ENCODE results near the gene SHROOM1. TPM values are rescaled to one million over a fixed set of nuclear protein-coding genes. Genes with fewer than 3 reads are reported as not detected.
A peak's percentile ranks its signal among the peaks of the same experiment; 100 is the strongest.

Gene SHROOM1
- total and polyA plus RNA-seq, 9 of the 15 experiments (the other 6 are each of a cell fraction or from before 2014, with no cell fraction given) = 0.44 to 26.5 (median 11.9) TPM

DNA sequence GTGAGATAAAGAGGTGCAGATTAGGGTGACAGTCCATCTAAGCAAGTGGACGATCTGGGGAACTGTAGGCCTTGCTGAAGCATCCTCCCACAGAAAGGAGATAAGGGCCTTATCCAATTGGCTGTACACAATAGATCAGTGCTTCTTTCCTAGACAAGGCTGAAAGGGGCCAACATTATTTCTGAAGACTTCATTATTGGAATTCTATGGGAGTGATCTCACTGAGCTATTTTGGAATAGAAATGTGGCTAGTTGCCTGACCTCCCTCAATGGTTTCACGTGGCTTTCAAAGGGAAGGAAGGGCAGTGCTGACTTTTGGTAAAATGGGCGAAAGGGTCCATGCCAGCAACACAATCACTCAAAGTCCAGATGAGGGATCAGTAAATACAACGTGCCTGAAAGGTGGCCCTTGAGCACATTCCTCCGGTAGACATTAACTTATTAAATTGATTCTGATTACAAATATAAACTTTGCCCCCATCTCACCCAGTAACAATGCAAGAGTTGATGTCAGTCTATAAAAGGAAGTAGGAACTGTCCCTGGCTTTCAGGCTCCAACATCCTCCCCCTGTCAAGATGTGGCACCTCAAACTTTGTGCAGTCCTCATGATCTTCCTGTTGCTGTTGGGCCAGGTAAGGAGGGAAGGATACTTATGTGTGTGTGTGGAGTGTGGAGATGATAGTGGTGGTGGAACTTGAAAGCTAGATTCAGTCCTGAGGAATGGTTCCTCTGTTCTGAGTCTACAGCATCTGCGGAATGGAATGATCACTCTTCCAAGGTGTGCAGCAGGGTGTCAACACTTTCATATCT lies 42.9 kb upstream of the SHROOM1 start, which contains the start of gene LEAP2 (continued):
- TF ChIP-seq ZNF518B (CRISPR knock-in tag; IDR thresholded peaks at IDR 0.05) (no peak), GATA2 (CRISPR knock-in tag; IDR thresholded peaks at IDR 0.05) (peak; percentile 73), RBM22 (IDR thresholded peaks at IDR 0.05; ENCODE audit: low read depth, low read length, poor library complexity, severe bottlenecking) (peak; percentile 31), ZNF212 (CRISPR knock-in tag; IDR thresholded peaks at IDR 0.05) (no peak), NR2C1 (IDR thresholded peaks at IDR 0.05) (no peak), NR2C1 (tag; IDR thresholded peaks at IDR 0.05) (no peak), ETS2 (tag; IDR thresholded peaks at IDR 0.05; ENCODE audit: borderline replicate concordance, poor library complexity, severe bottlenecking) (no peak), SIN3B (IDR thresholded peaks at IDR 0.05; ENCODE audit: low read depth) (no peak), NFIC (IDR thresholded peaks at IDR 0.05) (no peak), PCBP2 (IDR thresholded peaks at IDR 0.05; ENCODE audit: low read depth, low read length, poor library complexity, severe bottlenecking) (no peak), RCOR1 (IDR thresholded peaks at IDR 0.05; ENCODE audit: borderline replicate concordance in 1 of 2, low read depth in 2 of 2, low read length in 2 of 2) (peak in 1 of 2 experiments; percentile 91; a peak in 2 of 4 replicates), POLR2B (IDR thresholded peaks at IDR 0.05; ENCODE audit: low read depth, partially characterized antibody) (peak; percentile 37), EHMT2 (IDR thresholded peaks at IDR 0.05) (no peak), HDGF (IDR thresholded peaks at IDR 0.05) (no peak), LARP7 (IDR thresholded peaks at IDR 0.05) (no peak), ZNF263 (CRISPR knock-in tag; IDR thresholded peaks at IDR 0.05; ENCODE audit: borderline replicate concordance) (no peak), ZNF668 (CRISPR knock-in tag; IDR thresholded peaks at IDR 0.05) (no peak), ZBTB17 (CRISPR knock-in tag; IDR thresholded peaks at IDR 0.05) (no peak), RNF2 (IDR thresholded peaks at IDR 0.05) (no peak), SOX6 (IDR thresholded peaks at IDR 0.05) (peak; percentile 66), ARID1B (IDR thresholded peaks at IDR 0.05) (peak; percentile 22; the same call in 1 of the 2 replicates), TCF3 (CRISPR knock-in tag; IDR thresholded peaks at IDR 0.05) (peak; percentile 61), CREB5 (CRISPR knock-in tag; IDR thresholded peaks at IDR 0.05) (no peak), EP300 (IDR thresholded peaks at IDR 0.05; ENCODE audit: low read length) (no peak)
- TF ChIP-seq, protein P1, sequence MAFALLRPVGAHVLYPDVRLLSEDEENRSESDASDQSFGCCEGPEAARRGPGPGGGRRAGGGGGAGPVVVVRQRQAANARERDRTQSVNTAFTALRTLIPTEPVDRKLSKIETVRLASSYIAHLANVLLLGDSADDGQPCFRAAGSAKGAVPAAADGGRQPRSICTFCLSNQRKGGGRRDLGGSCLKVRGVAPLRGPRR (CRISPR knock-in tag; IDR thresholded peaks at IDR 0.05) = no peak

Data from K562 (cell line).